ENCODE data around the gene HMGN4. TPM values are rescaled to one million over a fixed set of nuclear protein-coding genes. Genes with fewer than 3 reads are reported as not detected.

The HMGN4 gene
- total and polyA plus RNA-seq, 2 of the 8 experiments (the other 6 are each of a cell fraction or from before 2014, with no cell fraction given) = 23.4 to 66.4 TPM

DNA sequence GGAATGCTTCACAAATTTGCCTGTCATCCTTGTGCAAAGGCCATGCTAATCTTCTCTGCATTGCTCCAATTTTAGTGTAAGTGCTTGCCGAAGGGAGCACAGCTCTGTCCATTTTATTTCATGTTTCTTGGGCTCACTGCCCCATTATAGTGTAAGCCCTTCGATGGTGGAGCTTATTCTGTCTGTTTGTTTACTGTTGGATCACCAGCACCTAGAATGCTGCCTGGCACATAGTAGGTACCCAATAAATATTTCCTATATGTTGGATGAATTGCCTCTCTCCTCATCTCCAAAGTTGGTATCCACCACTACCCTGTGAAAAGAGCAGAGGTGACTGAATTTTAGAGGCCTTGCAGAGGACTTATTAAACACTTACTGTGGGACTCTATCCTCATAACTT lies 18.8 kb upstream of the HMGN4 start (continued):
- TF ChIP-seq RXRA (IDR thresholded peaks at IDR 0.05; ENCODE audit: insufficient read depth, low read depth, low read length) (no peak), POLR2A (IDR thresholded peaks at IDR 0.05; ENCODE audit: control extremely low read depth in 1 of 2, low read depth in 2 of 2, low read length in 2 of 2) (no peak), RFX5 (IDR thresholded peaks at IDR 0.05; ENCODE audit: borderline replicate concordance, low read depth, low read length) (no peak), KDM1A (IDR thresholded peaks at IDR 0.05; ENCODE audit: borderline replicate concordance, low read length) (no peak)
